Liver (tissue), 3 donors: ENCODE results near the gene CDH13.

Source experiments
- GABPA ChIP-seq, 2 donors: IDR thresholded peaks in 1 of 2; conservative IDR thresholded peaks in 1 of 2; 2 replicates each; pipeline ENCODE4 v1.6.1; 2016; ENCODE audit warnings: antibody characterized with exemption in 2 of 2, mild to moderate bottlenecking in 1 of 2, moderate library complexity in 1 of 2
- HNF4G ChIP-seq: IDR thresholded peaks from 2 replicates; pipeline ENCODE4 v1.6.1; 2016; ENCODE audit warnings: antibody characterized with exemption
- JUND ChIP-seq, 2 donors: IDR thresholded peaks; 2 replicates each; pipeline ENCODE4 v1.6.1; 2016; ENCODE audit warnings: antibody characterized with exemption in 2 of 2
- NR2F2 ChIP-seq: IDR thresholded peaks from 2 replicates; pipeline ENCODE4 v1.6.1; 2016; ENCODE audit warnings: antibody characterized with exemption
- RAD21 ChIP-seq, 2 donors: IDR thresholded peaks; 2 replicates each; pipeline ENCODE4 v1.6.1; 2016; ENCODE audit warnings: antibody characterized with exemption in 2 of 2, mild to moderate bottlenecking in 2 of 2
- SP1 ChIP-seq: IDR thresholded peaks from 2 replicates; pipeline ENCODE4 v1.6.1; 2018; ENCODE audit warnings: antibody characterized with exemption, mild to moderate bottlenecking
- TAF1 ChIP-seq: conservative IDR thresholded peaks from 2 replicates; pipeline ENCODE4 v1.6.1; 2016; ENCODE audit warnings: antibody characterized with exemption, mild to moderate bottlenecking
- TF ChIP-seq, protein P1 (sequence below): fragments of 150-350 bp; IDR thresholded peaks from 2 replicates; pipeline ENCODE4 v1.5.1; 2017; ENCODE audit warnings: improper control_type of control experiment, low read depth, low read length; ENCODE audit not compliant: missing input control
- TF ChIP-seq, protein P2 (sequence below): IDR thresholded peaks from 2 replicates; pipeline ENCODE4 v1.6.1; 2016; ENCODE audit warnings: antibody characterized with exemption
- TF ChIP-seq, protein P3 (sequence below): IDR thresholded peaks from 2 replicates; pipeline ENCODE4 v1.6.1; 2016; ENCODE audit warnings: antibody characterized with exemption
- TF ChIP-seq, protein P4 (sequence below): IDR thresholded peaks from 2 replicates; pipeline ENCODE4 v1.6.1; 2016; ENCODE audit warnings: antibody characterized with exemption
- donor health status: healthy.
- donor health status: healthy.

DNA sequence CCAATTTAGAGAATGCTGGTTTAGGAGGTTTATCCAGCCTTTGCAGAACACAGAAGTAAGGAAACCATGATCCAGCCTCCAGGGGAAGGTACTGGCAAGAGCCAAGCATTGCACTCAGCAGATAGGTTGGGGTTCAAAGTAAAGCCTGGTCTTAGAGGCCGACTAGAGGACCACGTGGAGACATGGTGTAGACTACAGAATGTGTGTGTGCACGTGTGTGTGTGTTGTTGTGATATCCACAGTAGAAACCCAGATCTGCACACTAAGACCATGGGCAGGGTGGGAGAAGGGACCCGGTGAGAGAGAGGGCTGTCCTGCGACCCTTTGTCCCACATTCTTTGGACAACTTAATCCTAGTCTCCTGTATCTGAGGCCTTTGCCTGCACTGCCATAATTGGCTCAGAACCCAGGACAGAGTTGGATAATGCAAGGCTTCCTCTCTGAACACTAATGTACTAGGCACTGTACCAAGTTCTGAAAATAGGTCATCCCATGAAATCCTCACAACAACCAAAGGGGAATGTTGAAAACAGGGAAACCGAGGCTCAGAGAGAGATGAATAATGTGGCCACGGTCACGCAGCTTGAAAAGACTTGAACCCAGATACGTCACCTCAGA is 855.9 kb downstream of the CDH13 start:
- TF ChIP-seq, protein P1, sequence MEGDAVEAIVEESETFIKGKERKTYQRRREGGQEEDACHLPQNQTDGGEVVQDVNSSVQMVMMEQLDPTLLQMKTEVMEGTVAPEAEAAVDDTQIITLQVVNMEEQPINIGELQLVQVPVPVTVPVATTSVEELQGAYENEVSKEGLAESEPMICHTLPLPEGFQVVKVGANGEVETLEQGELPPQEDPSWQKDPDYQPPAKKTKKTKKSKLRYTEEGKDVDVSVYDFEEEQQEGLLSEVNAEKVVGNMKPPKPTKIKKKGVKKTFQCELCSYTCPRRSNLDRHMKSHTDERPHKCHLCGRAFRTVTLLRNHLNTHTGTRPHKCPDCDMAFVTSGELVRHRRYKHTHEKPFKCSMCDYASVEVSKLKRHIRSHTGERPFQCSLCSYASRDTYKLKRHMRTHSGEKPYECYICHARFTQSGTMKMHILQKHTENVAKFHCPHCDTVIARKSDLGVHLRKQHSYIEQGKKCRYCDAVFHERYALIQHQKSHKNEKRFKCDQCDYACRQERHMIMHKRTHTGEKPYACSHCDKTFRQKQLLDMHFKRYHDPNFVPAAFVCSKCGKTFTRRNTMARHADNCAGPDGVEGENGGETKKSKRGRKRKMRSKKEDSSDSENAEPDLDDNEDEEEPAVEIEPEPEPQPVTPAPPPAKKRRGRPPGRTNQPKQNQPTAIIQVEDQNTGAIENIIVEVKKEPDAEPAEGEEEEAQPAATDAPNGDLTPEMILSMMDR, result no peak
- TF ChIP-seq RAD21 (IDR thresholded peaks at IDR 0.05) (no peak), GABPA (IDR thresholded peaks at IDR 0.05 in 1 of 2, conservative IDR thresholded peaks at IDR 0.05 in 1 of 2) (no peak), NR2F2 (no peak), HNF4G (no peak), JUND (IDR thresholded peaks at IDR 0.05) (no peak), TAF1 (no peak), SP1 (no peak)
- TF ChIP-seq, protein P2, sequence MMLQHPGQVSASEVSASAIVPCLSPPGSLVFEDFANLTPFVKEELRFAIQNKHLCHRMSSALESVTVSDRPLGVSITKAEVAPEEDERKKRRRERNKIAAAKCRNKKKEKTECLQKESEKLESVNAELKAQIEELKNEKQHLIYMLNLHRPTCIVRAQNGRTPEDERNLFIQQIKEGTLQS, result no peak
- TF ChIP-seq, protein P3, sequence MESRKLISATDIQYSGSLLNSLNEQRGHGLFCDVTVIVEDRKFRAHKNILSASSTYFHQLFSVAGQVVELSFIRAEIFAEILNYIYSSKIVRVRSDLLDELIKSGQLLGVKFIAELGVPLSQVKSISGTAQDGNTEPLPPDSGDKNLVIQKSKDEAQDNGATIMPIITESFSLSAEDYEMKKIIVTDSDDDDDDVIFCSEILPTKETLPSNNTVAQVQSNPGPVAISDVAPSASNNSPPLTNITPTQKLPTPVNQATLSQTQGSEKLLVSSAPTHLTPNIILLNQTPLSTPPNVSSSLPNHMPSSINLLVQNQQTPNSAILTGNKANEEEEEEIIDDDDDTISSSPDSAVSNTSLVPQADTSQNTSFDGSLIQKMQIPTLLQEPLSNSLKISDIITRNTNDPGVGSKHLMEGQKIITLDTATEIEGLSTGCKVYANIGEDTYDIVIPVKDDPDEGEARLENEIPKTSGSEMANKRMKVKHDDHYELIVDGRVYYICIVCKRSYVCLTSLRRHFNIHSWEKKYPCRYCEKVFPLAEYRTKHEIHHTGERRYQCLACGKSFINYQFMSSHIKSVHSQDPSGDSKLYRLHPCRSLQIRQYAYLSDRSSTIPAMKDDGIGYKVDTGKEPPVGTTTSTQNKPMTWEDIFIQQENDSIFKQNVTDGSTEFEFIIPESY, result no peak
- TF ChIP-seq, protein P4, sequence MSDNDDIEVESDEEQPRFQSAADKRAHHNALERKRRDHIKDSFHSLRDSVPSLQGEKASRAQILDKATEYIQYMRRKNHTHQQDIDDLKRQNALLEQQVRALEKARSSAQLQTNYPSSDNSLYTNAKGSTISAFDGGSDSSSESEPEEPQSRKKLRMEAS, result no peak
